ENCODE data around the gene CCL14. TPM values are rescaled to one million over a fixed set of nuclear protein-coding genes. Genes with fewer than 3 reads are reported as not detected.

Gene CCL14
- total and polyA plus RNA-seq, 9 of the 15 experiments (the other 6 are each of a cell fraction or from before 2014, with no cell fraction given) = not detected

DNA sequence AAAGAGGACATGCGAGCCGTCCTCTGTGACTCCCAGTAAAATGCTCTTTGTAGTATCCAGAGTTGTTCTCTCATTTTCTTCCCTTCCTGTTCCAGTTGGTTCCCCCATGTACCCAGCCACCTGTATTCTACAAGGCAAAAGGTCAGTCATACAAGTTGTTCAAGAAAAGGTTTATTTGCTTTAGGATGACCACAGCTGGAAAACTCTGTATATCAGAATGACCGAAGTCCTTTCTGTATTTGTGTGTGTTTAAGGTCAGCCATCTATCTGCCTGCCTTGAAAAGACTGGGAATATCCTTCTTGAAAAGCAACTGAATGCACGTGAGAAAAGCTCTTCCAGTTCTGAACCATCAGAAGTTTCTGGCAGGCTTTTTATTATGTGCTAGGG lies 13.6 kb downstream of the CCL14 start (continued):
- TF ChIP-seq, protein P1, sequence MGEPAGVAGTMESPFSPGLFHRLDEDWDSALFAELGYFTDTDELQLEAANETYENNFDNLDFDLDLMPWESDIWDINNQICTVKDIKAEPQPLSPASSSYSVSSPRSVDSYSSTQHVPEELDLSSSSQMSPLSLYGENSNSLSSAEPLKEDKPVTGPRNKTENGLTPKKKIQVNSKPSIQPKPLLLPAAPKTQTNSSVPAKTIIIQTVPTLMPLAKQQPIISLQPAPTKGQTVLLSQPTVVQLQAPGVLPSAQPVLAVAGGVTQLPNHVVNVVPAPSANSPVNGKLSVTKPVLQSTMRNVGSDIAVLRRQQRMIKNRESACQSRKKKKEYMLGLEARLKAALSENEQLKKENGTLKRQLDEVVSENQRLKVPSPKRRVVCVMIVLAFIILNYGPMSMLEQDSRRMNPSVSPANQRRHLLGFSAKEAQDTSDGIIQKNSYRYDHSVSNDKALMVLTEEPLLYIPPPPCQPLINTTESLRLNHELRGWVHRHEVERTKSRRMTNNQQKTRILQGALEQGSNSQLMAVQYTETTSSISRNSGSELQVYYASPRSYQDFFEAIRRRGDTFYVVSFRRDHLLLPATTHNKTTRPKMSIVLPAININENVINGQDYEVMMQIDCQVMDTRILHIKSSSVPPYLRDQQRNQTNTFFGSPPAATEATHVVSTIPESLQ (CRISPR knock-in tag; IDR thresholded peaks at IDR 0.05) = no peak
- TF ChIP-seq NFE2L1 (tag; IDR thresholded peaks at IDR 0.05; ENCODE audit: borderline replicate concordance, low read depth) = no peak

DNA sequence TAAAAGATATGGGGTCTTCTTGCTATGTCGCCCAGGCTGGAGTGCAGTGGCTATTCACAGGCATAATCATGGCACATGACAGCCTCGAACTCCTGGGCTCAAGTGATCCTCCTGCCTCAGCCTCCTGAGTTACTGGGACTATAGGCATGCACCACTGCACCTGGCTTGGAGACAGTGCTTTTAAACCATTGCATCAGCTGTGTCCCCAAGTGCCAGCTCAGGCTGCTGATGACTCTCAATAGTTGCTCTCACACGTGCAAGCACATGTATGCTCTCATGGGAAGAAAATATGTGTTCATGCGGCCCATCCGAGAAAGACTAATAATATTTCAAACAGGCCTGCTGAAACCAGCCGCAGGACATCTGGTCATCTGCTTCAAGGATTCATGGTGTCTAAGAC lies 14.0 kb downstream of the CCL14 start:
- H3K79me2 ChIP-seq (ENCODE audit: control insufficient read depth, insufficient read depth, low read length) = no peaks in the 10 kb centered on the region
- H3K27me3 ChIP-seq (ENCODE audit: control insufficient read depth in 2 of 2, insufficient read depth in 2 of 2, low read length in 2 of 2) = peaks cover 2 to 7% of the 10 kb centered on the region in 2 experiments; a peak in 3 of 5 replicates
- H4K20me1 ChIP-seq (replicated peaks; ENCODE audit: control insufficient read depth, insufficient read depth, low read length) = no peaks in the 10 kb centered on the region
- H3K4me3 ChIP-seq = no peak overlapping the region
- CTCF ChIA-PET (ENCODE audit: low intra/inter-chr PET ratio) = interaction anchor here (1.5 kb wide), 1 partner anchor 176 kb away, joined by 3 read pairs; no protein-coding TSS in a partner anchor
- POLR2A ChIA-PET = interaction anchor here (1.2 kb wide), 1 partner anchor 87 kb away, joined by 3 read pairs; no protein-coding TSS in a partner anchor
- intact Hi-C loops (cut with micrococcal nuclease) (no loop called here), in situ Hi-C loops (cut with MboI) (loop anchor here (5.0 to 25.0 kb wide), 2 partner anchors 165 to 515 kb away; partner anchors contain the start of gene ZNHIT3)
- H3K9me1 ChIP-seq (ENCODE audit: control insufficient read depth, insufficient read depth, low read length) = no peaks in the 10 kb centered on the region
- H3K9me3 ChIP-seq (replicated peaks; ENCODE audit: control insufficient read depth, insufficient read depth, low read depth, low read length) = no peaks in the 10 kb centered on the region
- no peak overlapping the region for H2AFZ ChIP-seq (ENCODE audit: low read depth, low read length)
- no peaks in the 10 kb centered on the region for H3K4me1 ChIP-seq (replicated peaks in 1 of 2; ENCODE audit: control insufficient read depth in 2 of 2, insufficient read depth in 2 of 2, low read length in 2 of 2)
- no peak for FAIRE-seq
- no peak for DNase-seq (ENCODE audit: extremely low read depth in 1 of 4, low spot score in 3 of 4)
- H3K27ac ChIP-seq (ENCODE audit: extremely low read depth, low read depth, low read length) = no peak overlapping the region
- ATAC-seq = no peak
- H3K36me3 ChIP-seq (ENCODE audit: control insufficient read depth, insufficient read depth, low read length) = no peaks in the 10 kb centered on the region
- no peak overlapping the region for H3K4me2 ChIP-seq (ENCODE audit: insufficient read depth, low read length)
- H3K9ac ChIP-seq (ENCODE audit: insufficient read depth in 1 of 2, low read depth in 2 of 2, low read length in 2 of 2) = no peak overlapping the region
- no TSS peak for BruUV-seq (replicated peaks)
- 7% methylated on average over 6 of the region's 6 CpGs for WGBS (ENCODE audit: insufficient coverage, low coverage, missing lambda C conversion rate)
- no peak for TF ChIP-seq RFX5 (IDR thresholded peaks at IDR 0.05; ENCODE audit: low read depth, low read length)
- TF ChIP-seq PRMT5 (CRISPR knock-in tag; IDR thresholded peaks at IDR 0.05) = no peak
- TF ChIP-seq, protein P2, sequence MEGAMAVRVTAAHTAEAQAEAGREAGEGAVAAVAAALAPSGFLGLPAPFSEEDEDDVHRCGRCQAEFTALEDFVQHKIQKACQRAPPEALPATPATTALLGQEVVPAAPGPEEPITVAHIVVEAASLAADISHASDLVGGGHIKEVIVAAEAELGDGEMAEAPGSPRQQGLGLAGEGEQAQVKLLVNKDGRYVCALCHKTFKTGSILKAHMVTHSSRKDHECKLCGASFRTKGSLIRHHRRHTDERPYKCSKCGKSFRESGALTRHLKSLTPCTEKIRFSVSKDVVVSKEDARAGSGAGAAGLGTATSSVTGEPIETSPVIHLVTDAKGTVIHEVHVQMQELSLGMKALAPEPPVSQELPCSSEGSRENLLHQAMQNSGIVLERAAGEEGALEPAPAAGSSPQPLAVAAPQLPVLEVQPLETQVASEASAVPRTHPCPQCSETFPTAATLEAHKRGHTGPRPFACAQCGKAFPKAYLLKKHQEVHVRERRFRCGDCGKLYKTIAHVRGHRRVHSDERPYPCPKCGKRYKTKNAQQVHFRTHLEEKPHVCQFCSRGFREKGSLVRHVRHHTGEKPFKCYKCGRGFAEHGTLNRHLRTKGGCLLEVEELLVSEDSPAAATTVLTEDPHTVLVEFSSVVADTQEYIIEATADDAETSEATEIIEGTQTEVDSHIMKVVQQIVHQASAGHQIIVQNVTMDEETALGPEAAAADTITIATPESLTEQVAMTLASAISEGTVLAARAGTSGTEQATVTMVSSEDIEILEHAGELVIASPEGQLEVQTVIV (CRISPR knock-in tag; IDR thresholded peaks at IDR 0.05; ENCODE audit: borderline replicate concordance) = no peak
- TF ChIP-seq TOE1 (IDR thresholded peaks at IDR 0.05; ENCODE audit: borderline replicate concordance) = no peak
- no peak for TF ChIP-seq TOE1 (CRISPR knock-in tag; IDR thresholded peaks at IDR 0.05; ENCODE audit: borderline replicate concordance, low read depth)
- TF ChIP-seq FOS (IDR thresholded peaks at IDR 0.05; ENCODE audit: extremely low read depth, insufficient read length) = no peak
- TF ChIP-seq KDM2B (CRISPR knock-in tag; IDR thresholded peaks at IDR 0.05) = no peak
- TF ChIP-seq TEAD4 (IDR thresholded peaks at IDR 0.05; ENCODE audit: low read length) = no peak
- TF ChIP-seq TEAD4 (CRISPR knock-in tag; IDR thresholded peaks at IDR 0.05; ENCODE audit: borderline replicate concordance) = no peak
- TF ChIP-seq RBM34 (IDR thresholded peaks at IDR 0.05; ENCODE audit: borderline replicate concordance, insufficient read depth, low read length) = no peak
- TF ChIP-seq, protein P3, sequence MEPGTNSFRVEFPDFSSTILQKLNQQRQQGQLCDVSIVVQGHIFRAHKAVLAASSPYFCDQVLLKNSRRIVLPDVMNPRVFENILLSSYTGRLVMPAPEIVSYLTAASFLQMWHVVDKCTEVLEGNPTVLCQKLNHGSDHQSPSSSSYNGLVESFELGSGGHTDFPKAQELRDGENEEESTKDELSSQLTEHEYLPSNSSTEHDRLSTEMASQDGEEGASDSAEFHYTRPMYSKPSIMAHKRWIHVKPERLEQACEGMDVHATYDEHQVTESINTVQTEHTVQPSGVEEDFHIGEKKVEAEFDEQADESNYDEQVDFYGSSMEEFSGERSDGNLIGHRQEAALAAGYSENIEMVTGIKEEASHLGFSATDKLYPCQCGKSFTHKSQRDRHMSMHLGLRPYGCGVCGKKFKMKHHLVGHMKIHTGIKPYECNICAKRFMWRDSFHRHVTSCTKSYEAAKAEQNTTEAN (CRISPR knock-in tag; IDR thresholded peaks at IDR 0.05) = no peak
- TF ChIP-seq ZNF184 (CRISPR knock-in tag; IDR thresholded peaks at IDR 0.05) = no peak
- no peak for TF ChIP-seq HMG20B (CRISPR knock-in tag; IDR thresholded peaks at IDR 0.05)
- no peak for TF ChIP-seq ZNF644 (tag; IDR thresholded peaks at IDR 0.05; ENCODE audit: low read depth)
- no peak for TF ChIP-seq FOXA1 (IDR thresholded peaks at IDR 0.05; ENCODE audit: borderline replicate concordance)

Measured in K562 (cell line).